T-helper 17 cell (primary cell): ENCODE measurements around the gene BSND. TPM values are rescaled to one million over a fixed set of nuclear protein-coding genes. Genes with fewer than 3 reads are reported as not detected.

Experiments used
- ATAC-seq: fragments of 150-1000 bp; cut with Tn5 transposase; 2 replicates; pipeline ENCODE4 v1.10.0; 2021; ENCODE audit warnings: mild to moderate bottlenecking, moderate library complexity
- DNase-seq, 3 donors: peaks; one replicate each; pipeline versions ENCODE4 v3.0.0 to v3.0.0-alpha.2; 2020 to 2021
- H3K9me3 ChIP-seq: one replicate; pipeline ENCODE4 v1.7.0; 2013; ENCODE audit warnings: low read length, mild to moderate bottlenecking; ENCODE audit not compliant: control insufficient read depth, poor library complexity, severe bottlenecking
- H3K27ac Mint-ChIP-seq: one replicate; pipeline ENCODE4 v1.8.0; 2022; ENCODE audit warnings: mild to moderate bottlenecking, moderate library complexity, mixed read lengths
- H3K27me3 Mint-ChIP-seq: one replicate; pipeline ENCODE4 v1.8.0; 2022; ENCODE audit warnings: mixed read lengths
- H3K36me3 Mint-ChIP-seq: one replicate; pipeline ENCODE4 v1.8.0; 2022; ENCODE audit warnings: low read depth, mixed read lengths
- H3K4me1 Mint-ChIP-seq: one replicate; pipeline ENCODE4 v1.8.0; 2022; ENCODE audit warnings: mild to moderate bottlenecking, mixed read lengths
- H3K4me3 Mint-ChIP-seq: one replicate; pipeline ENCODE4 v1.8.0; 2022; ENCODE audit warnings: mild to moderate bottlenecking, moderate library complexity, mixed read lengths
- total RNA-seq, 4 donors: library from RNA in 2 of 4; stranded (reverse) in 2 of 4; gene quantifications; one replicate each; pipeline ENCODE4 v1.2.3 and lab custom pipeline; 2022 to 2026

The BSND gene
- total RNA-seq, 2 donors from 2014 or later: 0.07 TPM; not detected in 1

GRCh38 chr1:55052221-55053142 is 53.7 kb downstream of the BSND start:
- Mint-ChIP-seq H3K4me3 (no peak overlapping the region), H3K4me1 (no peaks in the 10 kb centered on the region), H3K27ac (no peak overlapping the region), H3K27me3 (peaks cover 4% of the 10 kb centered on the region), H3K36me3 (no peaks in the 10 kb centered on the region)
- H3K9me3 ChIP-seq: no peaks in the 10 kb centered on the region
- DNase-seq: no peak
- no peak for ATAC-seq

GRCh38 chr1:55053265-55053954 is 54.7 kb downstream of the BSND start:
- Mint-ChIP-seq H3K27ac (no peak overlapping the region), H3K4me3 (no peak overlapping the region), H3K27me3 (peaks cover 4% of the 10 kb centered on the region), H3K36me3 (no peaks in the 10 kb centered on the region), H3K4me1 (no peaks in the 10 kb centered on the region)
- no peak for DNase-seq
- no peaks in the 10 kb centered on the region for H3K9me3 ChIP-seq
- no peak for ATAC-seq

- H3K4me3 Mint-ChIP-seq: no peak overlapping the region
- H3K4me1 Mint-ChIP-seq: no peaks in the 10 kb centered on the region
- H3K9me3 ChIP-seq: no peaks in the 10 kb centered on the region
- ATAC-seq: no peak
- peaks cover 4% of the 10 kb centered on the region for H3K27me3 Mint-ChIP-seq
- no peak for DNase-seq
- H3K27ac Mint-ChIP-seq: peak overlapping the region; percentile 41
- no peaks in the 10 kb centered on the region for H3K36me3 Mint-ChIP-seq
Observed at GRCh38 chr1:55054396-55054795, 55.7 kb downstream of the BSND start.

GRCh38 chr1:55055084-55055882 is 56.5 kb downstream of the BSND start:
- Mint-ChIP-seq H3K4me1 (no peaks in the 10 kb centered on the region), H3K36me3 (no peaks in the 10 kb centered on the region), H3K27ac (peak overlapping the region; percentile 41), H3K27me3 (peaks cover 4% of the 10 kb centered on the region), H3K4me3 (no peak overlapping the region)
- no peaks in the 10 kb centered on the region for H3K9me3 ChIP-seq
- ATAC-seq (no peak), DNase-seq (no peak)

GRCh38 chr1:55055951-55056631 is 57.4 kb downstream of the BSND start:
- H3K4me1 Mint-ChIP-seq: no peaks in the 10 kb centered on the region
- H3K27ac Mint-ChIP-seq: no peak overlapping the region
- no peaks in the 10 kb centered on the region for H3K9me3 ChIP-seq
- no peaks in the 10 kb centered on the region for H3K36me3 Mint-ChIP-seq
- no peak for ATAC-seq
- no peak overlapping the region for H3K4me3 Mint-ChIP-seq
- peaks cover 4% of the 10 kb centered on the region for H3K27me3 Mint-ChIP-seq
- DNase-seq: no peak

- ATAC-seq: no peak
- H3K4me1 Mint-ChIP-seq: no peaks in the 10 kb centered on the region
- peaks cover under 1% of the 10 kb centered on the region for H3K27me3 Mint-ChIP-seq
- no peaks in the 10 kb centered on the region for H3K36me3 Mint-ChIP-seq
- DNase-seq: no peak
- no peaks in the 10 kb centered on the region for H3K9me3 ChIP-seq
- H3K4me3 Mint-ChIP-seq: no peak overlapping the region
- H3K27ac Mint-ChIP-seq: no peak overlapping the region
Observed at GRCh38 chr1:55056632-55056992, 57.9 kb downstream of the BSND start.

GRCh38 chr1:55057270-55057955 is 58.7 kb downstream of the BSND start:
- no peaks in the 10 kb centered on the region for H3K36me3 Mint-ChIP-seq
- peaks cover 3% of the 10 kb centered on the region for H3K4me1 Mint-ChIP-seq
- no peaks in the 10 kb centered on the region for H3K27me3 Mint-ChIP-seq
- H3K27ac Mint-ChIP-seq: no peak overlapping the region
- H3K4me3 Mint-ChIP-seq: no peak overlapping the region
- DNase-seq: no peak
- no peaks in the 10 kb centered on the region for H3K9me3 ChIP-seq
- no peak for ATAC-seq

GRCh38 chr1:55057956-55058298 is 59.2 kb downstream of the BSND start:
- ATAC-seq (no peak), DNase-seq (no peak)
- H3K27me3 Mint-ChIP-seq: no peaks in the 10 kb centered on the region
- no peaks in the 10 kb centered on the region for H3K36me3 Mint-ChIP-seq
- H3K27ac Mint-ChIP-seq: no peak overlapping the region
- peaks cover 3% of the 10 kb centered on the region for H3K4me1 Mint-ChIP-seq
- no peaks in the 10 kb centered on the region for H3K9me3 ChIP-seq
- H3K4me3 Mint-ChIP-seq: no peak overlapping the region

- DNase-seq (no peak), ATAC-seq (no peak)
- Mint-ChIP-seq H3K4me3 (no peak overlapping the region), H3K36me3 (no peaks in the 10 kb centered on the region), H3K27ac (no peak overlapping the region), H3K4me1 (peaks cover 3% of the 10 kb centered on the region), H3K27me3 (no peaks in the 10 kb centered on the region)
- H3K9me3 ChIP-seq: no peaks in the 10 kb centered on the region
Observed at GRCh38 chr1:55059302-55060132, 60.8 kb downstream of the BSND start.

GRCh38 chr1:55060133-55060999 is 61.6 kb downstream of the BSND start:
- H3K9me3 ChIP-seq: no peaks in the 10 kb centered on the region
- no peaks in the 10 kb centered on the region for H3K36me3 Mint-ChIP-seq
- DNase-seq (no peak), ATAC-seq (no peak)
- H3K27ac Mint-ChIP-seq: no peak overlapping the region
- peaks cover 3% of the 10 kb centered on the region for H3K4me1 Mint-ChIP-seq
- H3K27me3 Mint-ChIP-seq: no peaks in the 10 kb centered on the region
- H3K4me3 Mint-ChIP-seq: no peak overlapping the region

- no peaks in the 10 kb centered on the region for H3K36me3 Mint-ChIP-seq
- ATAC-seq: no peak
- H3K27ac Mint-ChIP-seq: no peak overlapping the region
- no peak for DNase-seq
- no peaks in the 10 kb centered on the region for H3K9me3 ChIP-seq
- no peak overlapping the region for H3K4me3 Mint-ChIP-seq
- peaks cover 3% of the 10 kb centered on the region for H3K4me1 Mint-ChIP-seq
- no peaks in the 10 kb centered on the region for H3K27me3 Mint-ChIP-seq
Observed at GRCh38 chr1:55061000-55061705, 62.4 kb downstream of the BSND start.
